Activated CD4-positive, alpha-beta T cell treated with anti-CD3 and anti-CD28 coated beads, Interleukin-2, amount 50 U/mL, for 4 hours (primary cell): ENCODE measurements around the gene CDCA5.
A peak's percentile ranks its signal among the peaks of the same experiment; 100 is the strongest.

ENCODE experiments used
- DNase-seq, 2 experiments: peaks; one replicate each; pipeline ENCODE4 v3.0.0-alpha.2; 2020

The CDCA5 gene

GRCh38 chr11:65104628-65105027, 20.8 kb upstream of the CDCA5 start:
- DNase-seq, result no peak

- no peak for DNase-seq
These were observed 19.6 kb upstream of the CDCA5 start for GRCh38 chr11:65103476-65103875.

DNA sequence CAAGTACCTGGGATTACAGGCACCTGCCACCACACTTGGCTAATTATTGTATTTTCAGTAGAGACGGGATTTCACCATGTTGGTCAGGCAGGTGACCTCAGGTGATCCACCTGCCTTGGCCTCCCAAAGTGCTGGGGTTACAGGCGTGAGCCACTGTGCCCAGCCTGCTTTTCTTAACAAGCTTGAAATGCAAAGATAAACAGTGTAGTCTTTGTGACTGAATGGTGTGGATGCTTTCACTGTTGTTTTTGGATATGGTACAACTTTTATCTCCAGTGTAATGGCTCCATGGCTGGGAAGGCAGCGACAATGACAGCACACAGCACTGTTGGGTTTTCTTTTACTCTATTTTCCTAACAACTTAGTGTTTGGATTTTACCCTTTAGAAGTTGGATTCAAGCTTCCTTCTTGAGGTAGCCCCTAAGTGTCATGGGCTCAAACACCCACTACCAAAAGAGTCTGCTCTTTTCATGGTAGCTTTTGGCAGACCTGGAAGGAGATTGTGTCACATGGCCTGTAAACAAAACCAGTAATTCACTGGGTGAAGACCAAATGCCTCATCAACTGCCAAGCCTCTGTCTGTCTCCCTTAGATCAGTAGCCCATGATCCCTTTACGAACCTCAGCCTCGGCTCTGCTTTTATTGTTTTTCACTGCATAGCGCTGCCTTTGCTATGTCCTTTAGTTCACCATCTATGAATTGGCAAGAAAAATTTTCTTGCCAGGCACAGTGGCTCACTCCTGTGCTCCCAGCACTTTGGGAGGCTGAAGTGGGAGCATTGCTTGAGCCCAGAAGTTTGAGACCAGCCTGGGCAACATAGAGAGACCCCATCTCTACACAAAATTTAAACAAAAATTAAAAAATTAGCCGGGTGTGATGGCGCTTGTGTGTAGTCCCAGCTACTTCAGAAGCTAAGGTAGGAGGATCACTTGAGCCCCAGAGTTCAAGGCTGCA, 18.6 kb upstream of the CDCA5 start:
- DNase-seq, result no peak

- DNase-seq, result no peak
These were observed 17.0 kb upstream of the CDCA5 start for GRCh38 chr11:65100674-65101350.

DNA sequence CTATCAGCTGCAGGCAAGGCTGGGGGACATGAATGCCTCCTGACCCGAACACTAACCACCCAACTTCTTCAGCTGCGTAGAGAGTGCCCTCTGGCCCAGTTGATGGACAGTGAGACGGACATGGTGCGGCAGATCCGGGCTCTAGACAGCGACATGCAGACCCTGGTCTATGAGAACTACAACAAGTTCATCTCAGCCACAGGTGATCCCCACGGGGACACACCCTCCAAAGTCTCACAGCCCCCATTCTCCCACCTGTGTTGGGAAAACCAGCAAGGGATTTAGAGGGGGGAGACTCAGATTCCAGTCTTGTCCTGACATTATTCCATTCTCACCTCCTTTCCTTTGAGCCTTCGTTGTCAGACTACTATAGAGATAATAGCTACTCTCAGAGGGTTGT, 13.1 kb upstream of the CDCA5 start:
- DNase-seq, result no peak

- DNase-seq, result peak; percentile 79 to 82
These were observed 12.3 kb upstream of the CDCA5 start, which contains the start of gene VPS51 for GRCh38 chr11:65095974-65096806. Gene VPS51, plus strand, starts transcription at chr11:65096214. Its CDS starts 37 bp downstream, at chr11:65096251.

GRCh38 chr11:65095427-65095826, 11.6 kb upstream of the CDCA5 start:
- no peak for DNase-seq

GRCh38 chr11:65090628-65091027, 6.8 kb upstream of the CDCA5 start:
- DNase-seq, result no peak

DNA sequence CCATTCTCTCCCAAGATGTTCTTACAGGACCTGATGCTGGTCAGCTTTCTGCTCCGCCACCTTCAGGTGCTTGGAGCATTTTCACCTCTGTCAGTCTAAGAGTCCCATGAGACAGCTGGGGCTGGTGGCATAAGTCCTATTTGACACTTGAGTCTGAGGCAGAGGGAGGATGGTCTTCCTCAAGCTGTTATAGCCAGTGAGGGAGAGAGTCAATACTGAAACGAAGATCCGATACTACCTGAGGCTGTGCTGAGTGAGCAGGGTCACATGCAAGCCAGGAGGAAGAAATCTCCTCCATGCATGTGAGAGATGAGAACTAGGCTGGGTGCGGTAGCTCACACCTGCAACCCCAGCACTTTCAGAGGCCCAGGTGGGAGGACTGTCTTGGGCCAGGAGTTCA, 5.8 kb upstream of the CDCA5 start:
- DNase-seq, result no peak

GRCh38 chr11:65087827-65088226, 4.0 kb upstream of the CDCA5 start:
- no peak for DNase-seq

GRCh38 chr11:65087216-65087615, 3.4 kb upstream of the CDCA5 start:
- no peak for DNase-seq

DNA sequence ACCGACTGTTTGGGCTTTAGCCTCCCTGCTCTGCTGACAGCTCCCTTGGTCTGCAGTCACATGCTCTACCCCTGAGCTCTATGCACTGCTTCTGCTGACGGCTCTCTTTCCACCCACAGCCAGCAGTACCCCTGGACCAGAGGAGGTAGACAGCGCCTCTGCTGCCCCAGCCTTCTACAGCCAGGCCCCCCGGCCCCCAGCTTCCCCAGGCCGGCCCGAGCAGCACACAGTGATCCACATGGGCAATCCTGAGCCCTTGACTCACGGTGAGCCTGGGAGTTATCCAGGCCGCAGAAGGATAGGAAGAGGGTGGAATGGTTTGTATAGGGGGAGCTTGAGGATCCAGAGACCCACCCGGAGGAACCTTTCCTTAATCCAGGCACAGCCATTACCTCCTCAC, 3.0 kb upstream of the CDCA5 start:
- DNase-seq, result no peak

DNA sequence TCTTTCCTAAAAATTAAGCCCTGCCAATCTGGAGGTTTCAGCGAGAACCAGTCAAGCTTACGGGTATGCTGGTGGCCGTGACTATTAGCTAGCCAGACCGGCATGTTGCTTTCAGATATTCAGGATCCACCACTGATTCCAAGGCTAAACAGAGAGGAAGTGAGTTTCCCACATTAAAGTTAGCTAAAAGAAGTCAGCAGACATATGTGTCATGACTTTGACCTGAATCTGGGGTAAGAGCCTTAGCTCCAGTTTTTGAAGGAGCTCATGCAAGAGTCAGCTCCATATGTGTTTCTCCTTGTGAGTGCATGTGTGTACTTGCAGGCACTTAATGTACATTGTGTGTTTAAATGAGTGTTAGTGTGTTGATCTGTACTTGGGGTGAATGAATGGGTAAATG, 1.6 kb upstream of the CDCA5 start:
- DNase-seq, result no peak

GRCh38 chr11:65084598-65085375, 947 bp upstream of the CDCA5 start:
- DNase-seq, result no peak

DNA sequence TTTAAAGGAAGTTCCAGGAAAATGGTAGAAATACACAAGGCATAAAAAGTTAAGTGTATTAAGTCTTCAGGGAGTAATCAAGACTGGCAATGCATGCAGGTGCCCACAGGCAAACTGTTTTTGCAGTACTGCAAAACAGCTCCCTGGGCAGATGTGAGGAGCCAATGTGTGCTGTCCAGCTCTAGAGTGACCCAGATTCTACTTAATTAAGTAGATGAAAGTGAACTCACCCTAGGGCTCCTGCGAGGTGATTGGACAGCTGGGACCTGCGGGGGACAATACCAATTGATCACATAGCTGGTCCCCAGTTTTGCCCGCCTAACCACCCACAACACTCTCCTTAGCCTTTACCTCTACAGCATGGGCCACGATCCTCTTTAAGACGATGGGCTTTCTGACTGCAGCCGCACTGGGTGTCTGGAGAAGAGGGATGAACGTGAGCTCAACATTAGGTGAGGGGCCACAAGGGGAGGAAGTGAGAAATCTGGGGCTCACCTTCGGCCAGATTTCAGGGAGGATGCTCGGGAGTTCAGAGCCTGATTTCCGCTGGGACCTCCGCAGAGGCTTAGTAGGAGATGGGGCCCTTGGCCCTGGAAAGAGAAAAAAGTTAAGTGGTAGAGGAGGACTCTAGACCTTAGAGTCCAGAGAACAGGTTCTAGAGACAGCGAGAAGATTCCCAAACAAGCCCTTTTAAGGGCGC, 556 bp downstream of the CDCA5 start:
- DNase-seq, result no peak

DNA sequence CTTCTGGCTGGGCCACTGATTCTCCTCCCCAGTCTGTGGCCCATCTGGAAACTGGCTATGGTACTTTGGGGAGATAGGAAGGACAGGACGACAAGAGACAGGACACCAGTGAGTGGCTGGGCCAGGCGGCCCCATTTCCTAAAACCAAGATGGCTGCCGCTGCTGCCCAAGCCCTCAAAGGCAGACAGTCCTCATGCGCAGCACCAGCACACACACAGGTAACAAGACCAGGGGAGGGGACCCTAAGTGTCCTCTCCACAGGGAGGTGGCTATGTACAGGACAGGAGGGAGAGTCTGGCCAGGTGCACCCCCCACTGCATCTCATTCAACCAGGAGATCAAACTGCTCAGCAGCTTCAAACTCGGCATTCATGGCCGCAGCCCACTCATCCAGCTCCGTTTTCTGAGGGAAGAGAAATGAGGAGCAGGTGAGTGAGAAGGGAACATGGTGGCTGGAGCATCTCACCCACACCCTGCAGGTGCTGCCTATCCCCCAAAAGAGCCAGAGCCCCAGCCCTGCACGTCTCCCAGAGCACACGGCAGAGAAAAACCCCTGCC, 5.0 kb downstream of the CDCA5 start:
- no peak for DNase-seq

- DNase-seq, result peak; percentile 73 to 74
These were observed 5.7 kb downstream of the CDCA5 start for GRCh38 chr11:65078151-65078550.

GRCh38 chr11:65077451-65077850, 6.4 kb downstream of the CDCA5 start:
- no peak for DNase-seq

- DNase-seq, result no peak
These were observed 11.2 kb downstream of the CDCA5 start for GRCh38 chr11:65072631-65072966.

- DNase-seq, result no peak
These were observed 11.8 kb downstream of the CDCA5 start for GRCh38 chr11:65071907-65072630.

GRCh38 chr11:65069217-65069616, 14.6 kb downstream of the CDCA5 start:
- DNase-seq, result no peak
